Epithelial cell of proximal tubule (primary cell): Measurements from ENCODE around the gene IQCK. TPM values are rescaled to one million over a fixed set of nuclear protein-coding genes. Genes with fewer than 3 reads are reported as not detected.

Experiments
- DNase-seq: peaks from one replicate; pipeline ENCODE4 v3.0.0-alpha.2; 2011; ENCODE audit warnings: low read depth
- H3K4me3 ChIP-seq: 2 replicates; pipeline ENCODE4 v1.5.1; 2011; ENCODE audit warnings: low read depth, mild to moderate bottlenecking, low read length
- total RNA-seq: library from RNA; depleted of rRNA; stranded (reverse); fragments of >200 nt; gene quantifications from 2 replicates; pipeline ENCODE4 v1.2.3, GENCODE V29; 2015
- TF ChIP-seq, protein P1 (sequence below): conservative IDR thresholded peaks from 2 replicates; pipeline ENCODE4 v1.5.1; 2012; ENCODE audit warnings: low read depth, mild to moderate bottlenecking, low read length

Gene IQCK
- total RNA-seq, 1 donor from 2014 or later = 10.0 TPM

DNA sequence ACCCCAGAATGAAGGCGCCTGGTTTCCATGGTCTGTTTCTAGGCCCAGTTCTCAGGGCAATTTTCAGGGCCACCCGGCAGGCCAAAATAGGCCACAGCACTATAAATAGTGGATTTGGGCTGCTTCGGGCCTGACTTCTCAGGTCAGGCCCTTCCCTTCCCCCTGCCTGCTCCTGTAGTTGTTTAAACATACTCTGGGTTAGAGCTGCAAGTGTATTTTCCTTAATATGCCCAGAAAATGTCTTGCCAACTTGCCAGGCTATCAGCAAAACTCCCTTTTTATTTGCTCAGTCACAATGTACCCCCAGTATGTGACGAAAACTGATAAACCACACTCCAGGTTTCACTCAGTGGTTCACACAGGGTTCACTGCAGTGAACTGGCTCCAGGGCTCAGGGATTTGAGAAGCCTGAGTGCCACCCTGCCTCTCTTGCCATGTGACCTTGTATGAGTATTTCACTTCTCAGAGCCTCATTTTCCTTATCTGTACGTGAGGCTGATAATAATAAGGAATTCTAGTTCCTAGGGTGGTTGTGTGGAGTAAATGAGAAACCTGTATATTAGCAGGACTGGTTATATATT lies 90.1 kb downstream of the IQCK start:
- TF ChIP-seq, protein P1, sequence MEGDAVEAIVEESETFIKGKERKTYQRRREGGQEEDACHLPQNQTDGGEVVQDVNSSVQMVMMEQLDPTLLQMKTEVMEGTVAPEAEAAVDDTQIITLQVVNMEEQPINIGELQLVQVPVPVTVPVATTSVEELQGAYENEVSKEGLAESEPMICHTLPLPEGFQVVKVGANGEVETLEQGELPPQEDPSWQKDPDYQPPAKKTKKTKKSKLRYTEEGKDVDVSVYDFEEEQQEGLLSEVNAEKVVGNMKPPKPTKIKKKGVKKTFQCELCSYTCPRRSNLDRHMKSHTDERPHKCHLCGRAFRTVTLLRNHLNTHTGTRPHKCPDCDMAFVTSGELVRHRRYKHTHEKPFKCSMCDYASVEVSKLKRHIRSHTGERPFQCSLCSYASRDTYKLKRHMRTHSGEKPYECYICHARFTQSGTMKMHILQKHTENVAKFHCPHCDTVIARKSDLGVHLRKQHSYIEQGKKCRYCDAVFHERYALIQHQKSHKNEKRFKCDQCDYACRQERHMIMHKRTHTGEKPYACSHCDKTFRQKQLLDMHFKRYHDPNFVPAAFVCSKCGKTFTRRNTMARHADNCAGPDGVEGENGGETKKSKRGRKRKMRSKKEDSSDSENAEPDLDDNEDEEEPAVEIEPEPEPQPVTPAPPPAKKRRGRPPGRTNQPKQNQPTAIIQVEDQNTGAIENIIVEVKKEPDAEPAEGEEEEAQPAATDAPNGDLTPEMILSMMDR = no peak
- DNase-seq = peak; percentile 69
- no peak overlapping the region for H3K4me3 ChIP-seq

DNA sequence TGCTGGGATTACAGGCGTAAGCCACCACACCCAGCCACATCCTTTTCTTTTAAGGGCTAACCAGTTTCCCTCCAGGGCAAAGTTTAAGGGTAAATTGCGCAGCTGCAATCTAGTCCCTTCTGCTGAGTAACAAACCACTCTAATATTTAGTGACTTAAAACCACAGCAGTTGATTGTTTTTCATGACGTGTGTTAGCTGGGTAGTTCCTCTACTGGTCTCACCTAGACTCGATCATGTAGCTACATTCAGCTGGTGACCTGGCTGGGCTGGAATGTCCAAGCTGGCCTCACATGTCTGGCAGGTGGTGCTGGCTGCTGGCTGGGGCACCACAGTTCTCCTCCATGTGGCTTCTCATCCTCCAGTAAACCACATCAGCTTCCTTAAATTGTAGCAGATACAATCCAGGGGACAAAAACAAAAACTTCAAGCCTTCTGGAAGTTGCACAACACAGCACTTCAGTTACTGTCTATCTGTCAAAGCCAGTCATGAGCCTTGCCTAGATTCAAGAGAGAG lies 91.1 kb downstream of the IQCK start:
- TF ChIP-seq, protein P1 = no peak
- no peak overlapping the region for H3K4me3 ChIP-seq
- DNase-seq = peak; percentile 41

DNA sequence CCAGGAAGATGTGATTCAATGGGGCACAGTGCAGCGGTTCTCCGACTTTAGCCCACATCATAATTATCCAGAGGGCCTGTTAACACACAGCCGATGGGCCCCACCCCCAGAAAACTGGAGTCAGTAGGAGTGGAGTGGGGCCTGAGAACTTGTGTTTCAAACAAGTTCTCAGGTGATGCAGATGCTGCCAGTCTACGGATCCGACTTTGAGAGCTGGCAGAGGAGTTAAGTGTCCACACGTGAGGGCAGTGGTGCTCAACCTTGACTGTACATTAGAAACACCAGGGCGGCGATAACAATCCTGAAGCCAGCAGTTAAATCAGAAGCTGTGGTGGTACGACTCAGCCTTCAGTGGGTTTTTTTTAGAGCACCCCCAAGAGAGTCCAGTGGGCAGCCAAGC lies 91.6 kb downstream of the IQCK start:
- no peak for DNase-seq
- TF ChIP-seq, protein P1 = no peak

DNA sequence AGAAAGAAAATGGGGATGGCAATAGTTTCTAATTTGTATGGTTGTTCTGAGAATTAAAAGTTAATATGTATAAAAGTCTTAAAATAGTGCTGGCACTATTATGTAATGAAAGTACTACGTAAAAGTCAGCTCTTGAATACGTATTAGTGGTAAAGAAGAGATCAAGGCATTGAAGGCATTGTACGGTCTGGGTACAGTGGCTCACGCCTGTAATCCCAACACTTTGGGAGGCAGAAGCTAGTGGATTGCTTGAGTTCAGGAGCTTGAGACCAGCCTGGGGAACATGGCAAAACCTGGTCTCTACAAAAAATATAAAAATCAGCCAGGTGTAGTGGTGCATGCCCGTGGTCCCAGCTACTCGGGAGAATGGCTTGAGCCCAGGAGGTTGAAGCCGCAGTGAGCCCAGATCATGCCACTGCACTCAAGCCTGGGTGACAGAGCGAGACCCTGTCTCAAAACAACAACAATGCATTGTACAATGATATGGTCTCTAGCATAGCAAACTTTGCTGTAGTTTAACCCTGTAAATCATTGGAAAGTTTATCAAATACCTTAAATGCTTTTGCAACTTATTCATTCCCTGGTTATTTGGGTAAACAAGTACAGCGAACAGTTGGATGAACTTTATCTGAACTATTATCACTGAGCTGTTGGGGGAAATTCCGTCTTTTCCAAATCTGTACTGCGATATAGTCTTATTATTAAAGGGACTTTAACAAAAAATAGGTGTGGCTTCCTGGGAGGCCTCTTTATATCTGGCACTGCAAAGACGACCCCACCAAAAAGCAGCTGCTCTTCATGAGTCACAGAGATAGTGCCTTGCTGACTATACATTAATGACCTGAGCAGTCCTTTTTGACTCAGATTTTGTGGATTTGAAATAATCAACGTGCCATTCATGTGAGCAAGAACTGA lies 93.0 kb downstream of the IQCK start:
- H3K4me3 ChIP-seq = no peak overlapping the region
- peak; percentile 98 for DNase-seq
- TF ChIP-seq, protein P1 = no peak

More for the DNA sequence above, 91.6 kb downstream of the IQCK start:
- no peak overlapping the region for H3K4me3 ChIP-seq

DNA sequence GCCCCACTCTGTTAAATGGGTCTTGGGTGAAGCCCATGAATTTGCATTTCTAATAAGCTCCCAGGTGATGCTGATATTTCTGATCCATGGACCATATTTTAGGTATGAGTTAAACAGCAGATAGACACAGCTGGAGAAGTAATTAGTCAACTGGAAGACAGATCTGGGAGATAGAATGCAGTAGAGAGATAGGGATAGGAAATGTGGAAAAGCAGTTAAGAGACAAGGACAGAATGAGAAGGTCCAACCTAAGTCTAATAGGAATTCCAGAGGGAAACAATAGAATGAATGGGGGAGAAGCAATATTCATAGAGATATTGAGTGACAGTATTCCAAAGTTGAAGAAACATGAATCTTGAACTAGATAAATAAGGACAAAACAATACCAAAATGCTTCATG lies 94.9 kb downstream of the IQCK start:
- TF ChIP-seq, protein P1 = no peak
- DNase-seq = no peak
- H3K4me3 ChIP-seq = no peak overlapping the region

DNA sequence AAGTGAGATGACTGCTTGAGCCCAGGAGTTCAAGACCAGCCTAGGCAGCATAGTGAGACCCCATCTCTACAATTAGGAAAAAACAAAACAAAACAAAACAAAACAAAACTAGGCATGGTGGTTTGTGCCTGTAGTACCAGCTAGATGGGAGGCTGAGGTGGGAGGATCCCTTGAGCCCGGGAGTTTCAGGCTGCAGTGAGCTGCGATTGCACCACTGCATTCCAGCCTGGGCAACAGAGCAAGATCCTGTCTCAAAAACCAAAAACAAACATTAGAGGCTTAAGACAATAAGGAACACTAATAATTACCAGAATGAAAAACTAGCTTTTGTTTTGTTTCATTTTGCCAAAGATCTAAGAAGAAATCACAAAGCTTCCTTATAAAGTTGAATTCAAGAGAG lies 97.3 kb downstream of the IQCK start:
- TF ChIP-seq, protein P1 = no peak

DNA sequence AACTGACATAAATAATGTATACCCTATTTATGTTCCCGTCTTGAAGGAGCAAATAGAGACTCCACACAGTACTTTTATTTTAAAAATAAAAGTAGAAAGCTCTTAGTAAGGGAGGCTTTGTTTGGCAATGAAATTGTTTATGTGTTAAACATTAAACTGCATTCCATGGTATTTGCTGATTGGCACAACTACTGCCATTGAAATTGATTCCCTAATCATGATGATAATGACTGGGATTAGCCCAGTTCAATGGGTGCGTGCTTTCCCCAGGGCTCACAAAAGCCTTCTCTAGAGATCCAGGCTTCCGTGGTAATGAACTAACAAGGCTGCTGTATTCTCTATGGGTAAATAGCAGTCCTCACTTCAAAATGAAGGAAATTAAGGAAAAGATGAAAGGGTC lies 99.1 kb downstream of the IQCK start:
- no peak overlapping the region for H3K4me3 ChIP-seq
- TF ChIP-seq, protein P1 = no peak
- DNase-seq = no peak

More for the DNA sequence above, 97.3 kb downstream of the IQCK start:
- no peak for DNase-seq
- no peak overlapping the region for H3K4me3 ChIP-seq
